Measurements from ENCODE around the gene ANK3.

DNA sequence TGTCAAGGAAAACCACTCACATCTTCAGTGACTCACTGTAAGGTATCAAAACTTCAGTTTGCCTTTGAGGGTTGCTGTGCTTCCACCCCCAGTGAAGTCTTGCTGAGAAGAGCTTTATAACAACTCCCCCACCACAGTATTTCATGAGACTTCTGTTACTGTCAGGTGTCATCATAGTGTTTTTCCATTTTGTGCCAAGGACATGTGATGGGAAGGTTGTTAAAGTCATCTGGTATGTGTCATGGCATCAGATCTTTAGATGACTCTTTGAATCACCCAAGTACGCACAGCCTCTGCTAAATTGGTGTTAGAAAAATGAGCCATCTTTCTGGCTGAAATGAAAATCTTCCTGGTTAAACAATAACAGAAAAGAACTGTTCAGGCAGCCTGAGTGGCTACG, 368.3 kb downstream of the ANK3 start:
- TF ChIP-seq, protein P1, sequence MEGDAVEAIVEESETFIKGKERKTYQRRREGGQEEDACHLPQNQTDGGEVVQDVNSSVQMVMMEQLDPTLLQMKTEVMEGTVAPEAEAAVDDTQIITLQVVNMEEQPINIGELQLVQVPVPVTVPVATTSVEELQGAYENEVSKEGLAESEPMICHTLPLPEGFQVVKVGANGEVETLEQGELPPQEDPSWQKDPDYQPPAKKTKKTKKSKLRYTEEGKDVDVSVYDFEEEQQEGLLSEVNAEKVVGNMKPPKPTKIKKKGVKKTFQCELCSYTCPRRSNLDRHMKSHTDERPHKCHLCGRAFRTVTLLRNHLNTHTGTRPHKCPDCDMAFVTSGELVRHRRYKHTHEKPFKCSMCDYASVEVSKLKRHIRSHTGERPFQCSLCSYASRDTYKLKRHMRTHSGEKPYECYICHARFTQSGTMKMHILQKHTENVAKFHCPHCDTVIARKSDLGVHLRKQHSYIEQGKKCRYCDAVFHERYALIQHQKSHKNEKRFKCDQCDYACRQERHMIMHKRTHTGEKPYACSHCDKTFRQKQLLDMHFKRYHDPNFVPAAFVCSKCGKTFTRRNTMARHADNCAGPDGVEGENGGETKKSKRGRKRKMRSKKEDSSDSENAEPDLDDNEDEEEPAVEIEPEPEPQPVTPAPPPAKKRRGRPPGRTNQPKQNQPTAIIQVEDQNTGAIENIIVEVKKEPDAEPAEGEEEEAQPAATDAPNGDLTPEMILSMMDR (IDR thresholded peaks at IDR 0.05), result no peak
- TF ChIP-seq POLR2A (IDR thresholded peaks at IDR 0.05), result no peak

Data from sigmoid colon (tissue), 3 donors.